Stimulated activated CD8-positive, alpha-beta memory T cell treated with anti-CD3 and anti-CD28 coated beads, Interleukin-4, amount 100 ng/mL, for 24 hours (primary cell): ENCODE data around the gene MYPOP.

Experiments
- DNase-seq: peaks from one replicate; pipeline ENCODE4 v3.0.0-alpha.2; 2020; ENCODE audit warnings: low read depth

The MYPOP gene

GRCh38 chr19:45863335-45863839 is 39.0 kb downstream of the MYPOP start:
- DNase-seq, result no peak

- DNase-seq, result peak; percentile 97
Observed at GRCh38 chr19:45862564-45863334, 39.7 kb downstream of the MYPOP start, which contains the start of gene SYMPK. SYMPK (minus strand) TSS chr19:45863147; CDS start chr19:45854495, 8,652 bp downstream.

- no peak for DNase-seq
Observed at GRCh38 chr19:45862271-45862563, 40.2 kb downstream of the MYPOP start.

GRCh38 chr19:45860359-45861259 is 41.8 kb downstream of the MYPOP start:
- no peak for DNase-seq

GRCh38 chr19:45854167-45854778 is 48.1 kb downstream of the MYPOP start:
- no peak for DNase-seq

GRCh38 chr19:45852983-45853382 is 49.4 kb downstream of the MYPOP start:
- DNase-seq, result no peak

- DNase-seq, result no peak
Observed at GRCh38 chr19:45852145-45852750, 50.2 kb downstream of the MYPOP start.

GRCh38 chr19:45848922-45849321 is 53.5 kb downstream of the MYPOP start:
- no peak for DNase-seq

GRCh38 chr19:45847663-45848062 is 54.8 kb downstream of the MYPOP start:
- DNase-seq, result no peak

- no peak for DNase-seq
Observed at GRCh38 chr19:45842198-45842597, 60.2 kb downstream of the MYPOP start.
